Activated CD8-positive, alpha-beta memory T cell treated with anti-CD3 and anti-CD28 coated beads for 1 hour (primary cell): ENCODE measurements around the gene RPL28.

Experiments used
- DNase-seq, 2 donors: peaks; one replicate each; pipeline ENCODE4 v3.0.0-alpha.2; 2020; ENCODE audit warnings: low read depth in 1 of 2; ENCODE audit errors: extremely low read depth in 1 of 2

RPL28 gene

DNA sequence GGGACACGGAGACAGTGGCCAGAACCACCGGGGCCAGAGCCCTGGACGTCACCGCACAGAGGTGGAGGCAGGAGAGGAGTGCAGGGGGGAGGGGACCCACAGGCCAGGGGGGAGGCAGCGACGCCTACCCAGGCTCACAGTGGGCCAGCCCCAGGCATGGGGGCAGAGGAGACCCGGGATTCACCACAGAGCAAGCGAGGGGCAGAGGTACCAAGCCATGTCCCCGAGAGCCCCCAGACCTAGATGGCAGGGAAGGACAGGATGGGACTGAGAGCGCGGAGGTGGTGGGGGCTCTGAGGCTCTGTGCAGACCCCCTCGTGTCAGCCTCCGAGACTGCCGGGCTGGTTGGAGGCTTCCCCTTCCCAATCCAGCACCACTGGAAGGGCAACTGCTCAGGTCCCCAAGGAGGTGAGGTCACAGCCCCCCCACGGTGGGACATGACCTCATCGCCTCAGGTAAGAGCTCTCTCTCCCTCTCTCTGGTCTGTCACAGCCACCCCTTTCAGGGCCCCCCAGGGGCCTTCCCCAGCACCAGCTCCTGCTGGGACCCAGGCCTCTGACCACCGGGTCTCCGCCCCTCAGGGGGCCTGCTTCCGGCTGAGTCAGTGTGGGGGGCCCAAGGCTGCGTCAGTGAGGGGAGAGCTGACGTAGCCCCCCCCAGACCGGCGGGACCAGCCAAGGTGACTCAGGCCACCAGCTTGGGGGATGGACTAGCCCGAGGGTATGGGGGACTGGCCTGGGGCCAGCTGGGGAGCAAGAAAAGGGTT lies 13.2 kb upstream of the RPL28 start:
- no peak for DNase-seq

DNA sequence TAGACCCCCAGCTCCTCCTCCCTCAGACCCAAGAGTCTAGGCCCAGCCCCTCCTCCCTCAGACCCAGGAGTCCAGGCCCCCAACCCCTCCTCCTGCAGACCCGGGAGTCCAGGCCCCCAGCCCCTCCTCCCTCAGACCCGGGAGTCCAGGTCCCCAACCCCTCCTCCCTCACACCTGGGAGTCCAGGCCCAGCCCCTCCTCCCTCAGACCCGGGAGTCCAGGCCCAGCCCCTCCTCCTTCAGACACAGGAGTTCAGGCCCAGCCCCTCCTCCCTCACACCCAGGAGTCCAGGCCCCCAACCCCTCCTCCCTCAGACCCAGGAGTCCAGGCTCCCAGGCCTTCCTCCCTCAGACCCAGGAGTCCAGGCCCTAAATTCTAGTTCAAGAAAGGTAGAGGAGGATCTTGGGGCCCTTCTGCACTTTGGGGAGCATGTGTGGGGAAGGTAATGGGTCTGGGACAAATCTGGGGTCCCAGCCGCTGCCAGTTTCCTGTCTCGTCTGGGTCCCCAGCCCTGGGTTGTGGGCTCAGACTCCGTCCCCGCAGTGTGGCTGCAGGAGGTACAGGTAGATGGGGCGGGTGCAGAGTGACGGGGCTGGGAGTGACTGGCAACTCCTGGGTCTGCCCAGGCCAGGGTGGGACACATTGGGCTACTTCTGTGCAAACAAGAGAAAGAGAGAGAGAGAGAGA lies 12.3 kb upstream of the RPL28 start:
- no peak for DNase-seq

DNA sequence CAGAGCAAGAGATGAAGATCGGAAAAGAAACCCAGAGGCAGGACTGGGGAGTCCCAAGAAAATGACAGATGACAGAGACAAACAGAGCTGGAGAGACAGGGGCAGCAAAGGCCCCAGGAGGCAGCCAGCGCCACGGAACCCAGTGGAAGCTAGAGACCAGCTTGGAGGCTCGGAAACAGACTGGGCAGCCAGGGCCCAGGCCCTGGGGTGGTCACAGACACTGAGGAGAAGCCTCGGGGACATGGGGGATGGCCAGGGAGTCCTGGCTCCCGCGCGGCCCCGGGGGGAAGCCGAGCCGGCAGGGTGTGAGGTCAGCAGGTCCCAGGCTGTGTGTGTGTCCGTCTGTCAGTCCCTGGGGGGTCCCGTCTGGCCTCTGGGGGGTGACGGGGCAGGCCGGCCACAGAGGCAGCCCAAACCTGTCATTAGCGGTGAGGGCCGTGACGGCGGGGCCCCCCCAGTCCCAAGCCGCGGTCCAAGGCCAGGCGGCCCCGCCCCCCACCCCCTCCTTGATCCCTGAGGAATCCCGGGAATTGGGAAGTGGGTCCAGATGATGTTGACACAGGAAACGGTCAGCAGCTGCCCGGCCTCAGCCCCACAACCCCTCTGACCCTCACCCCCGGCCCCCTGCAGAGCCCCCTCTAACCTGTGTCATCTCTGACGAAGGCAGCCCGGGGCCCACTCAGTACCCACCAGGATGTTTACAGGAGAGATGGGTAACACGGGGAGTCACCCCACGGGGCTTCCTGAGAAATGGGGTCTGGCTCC lies 11.6 kb upstream of the RPL28 start:
- no peak for DNase-seq

DNA sequence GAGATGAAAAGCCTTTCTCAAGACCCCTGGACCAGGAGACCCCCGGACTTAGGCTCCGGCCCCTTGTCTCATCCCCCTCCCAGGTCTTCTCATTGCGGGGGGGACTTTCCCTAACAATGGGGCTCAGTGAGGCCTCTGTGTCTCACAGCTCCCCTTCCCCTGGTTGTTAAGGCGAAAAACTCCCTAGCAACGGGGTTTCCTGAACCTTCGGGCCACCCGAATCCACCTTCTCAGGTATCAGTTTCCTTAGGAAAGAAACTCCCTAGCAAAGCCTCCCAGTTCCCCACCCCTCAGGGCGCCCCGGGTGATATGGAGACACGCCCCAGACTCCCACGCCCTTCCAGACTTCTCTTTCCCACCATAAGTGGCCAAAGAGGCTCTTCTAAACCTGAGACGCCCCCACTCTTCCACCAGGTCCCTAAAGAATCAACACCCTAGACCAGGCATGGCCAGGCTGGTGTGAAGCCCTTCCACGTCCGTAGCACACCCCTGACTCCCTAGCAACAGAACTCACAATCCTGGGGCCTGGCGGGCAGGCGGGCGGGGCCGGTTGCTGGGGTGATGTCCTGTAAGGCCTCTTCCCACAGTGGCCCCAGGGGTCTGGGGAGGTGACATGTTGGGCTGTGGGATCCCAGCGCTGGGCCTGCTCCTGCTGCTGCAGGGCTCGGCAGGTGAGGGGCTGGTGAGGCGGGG lies 9.3 kb upstream of the RPL28 start, which contains the start of gene TMEM190:
Gene TMEM190, plus strand, starts transcription at position 586 of the 693 bp plus-strand sequence. Its CDS starts 28 bp downstream, at position 614.
- no peak for DNase-seq

DNA sequence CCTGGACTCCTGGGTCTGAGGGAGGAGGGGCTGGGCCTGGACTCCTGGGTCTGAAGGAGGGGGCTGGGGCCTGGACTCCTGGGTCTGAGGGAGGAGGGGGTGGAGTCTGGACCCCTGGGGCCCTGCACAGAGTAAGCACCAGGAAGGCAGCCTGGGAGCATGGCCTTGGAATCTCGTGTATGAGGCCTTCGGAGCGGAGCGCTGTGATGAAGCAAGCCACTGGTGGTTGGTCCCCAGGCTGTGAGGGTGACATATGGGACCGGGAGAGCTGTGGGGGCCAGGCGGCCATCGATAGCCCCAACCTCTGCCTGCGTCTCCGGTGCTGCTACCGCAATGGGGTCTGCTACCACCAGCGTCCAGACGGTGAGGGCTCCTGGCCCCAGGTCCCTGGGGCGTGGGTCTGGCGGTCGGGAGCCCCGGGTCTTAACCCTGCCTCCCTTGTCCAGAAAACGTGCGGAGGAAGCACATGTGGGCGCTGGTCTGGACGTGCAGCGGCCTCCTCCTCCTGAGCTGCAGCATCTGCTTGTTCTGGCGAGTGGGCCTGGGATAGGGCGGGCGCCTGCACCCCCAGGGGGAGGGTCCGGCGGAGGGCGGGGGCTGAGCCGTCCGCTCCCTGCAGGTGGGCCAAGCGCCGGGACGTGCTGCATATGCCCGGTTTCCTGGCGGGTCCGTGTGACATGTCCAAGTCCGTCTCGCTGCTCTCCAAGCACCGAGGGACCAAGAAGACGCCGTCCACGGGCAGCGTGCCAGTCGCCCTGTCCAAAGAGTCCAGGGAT lies 8.2 kb upstream of the RPL28 start:
- no peak for DNase-seq

- DNase-seq, result no peak
Observed at GRCh38 chr19:55379174-55379573, 6.6 kb upstream of the RPL28 start.

DNA sequence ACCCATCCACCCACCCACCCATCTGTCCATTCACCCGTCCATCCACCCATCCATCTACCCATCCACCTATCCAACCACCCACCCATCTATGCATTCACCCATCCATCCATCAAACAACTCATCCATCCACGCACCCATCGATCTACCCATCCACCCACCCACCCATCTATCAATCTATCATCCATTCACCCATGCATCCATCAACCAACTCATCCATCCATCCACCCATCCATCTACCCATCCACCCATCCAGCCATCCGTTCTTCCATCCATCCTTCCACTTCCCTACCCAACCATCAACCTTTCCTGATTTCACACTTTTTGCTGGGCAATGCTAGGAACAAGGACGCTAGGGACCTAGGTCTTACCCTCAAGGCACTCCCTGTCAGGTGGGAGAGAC lies 3.7 kb upstream of the RPL28 start:
- DNase-seq, result no peak

- DNase-seq, result no peak
Observed at GRCh38 chr19:55382522-55383054, 3.1 kb upstream of the RPL28 start.

DNA sequence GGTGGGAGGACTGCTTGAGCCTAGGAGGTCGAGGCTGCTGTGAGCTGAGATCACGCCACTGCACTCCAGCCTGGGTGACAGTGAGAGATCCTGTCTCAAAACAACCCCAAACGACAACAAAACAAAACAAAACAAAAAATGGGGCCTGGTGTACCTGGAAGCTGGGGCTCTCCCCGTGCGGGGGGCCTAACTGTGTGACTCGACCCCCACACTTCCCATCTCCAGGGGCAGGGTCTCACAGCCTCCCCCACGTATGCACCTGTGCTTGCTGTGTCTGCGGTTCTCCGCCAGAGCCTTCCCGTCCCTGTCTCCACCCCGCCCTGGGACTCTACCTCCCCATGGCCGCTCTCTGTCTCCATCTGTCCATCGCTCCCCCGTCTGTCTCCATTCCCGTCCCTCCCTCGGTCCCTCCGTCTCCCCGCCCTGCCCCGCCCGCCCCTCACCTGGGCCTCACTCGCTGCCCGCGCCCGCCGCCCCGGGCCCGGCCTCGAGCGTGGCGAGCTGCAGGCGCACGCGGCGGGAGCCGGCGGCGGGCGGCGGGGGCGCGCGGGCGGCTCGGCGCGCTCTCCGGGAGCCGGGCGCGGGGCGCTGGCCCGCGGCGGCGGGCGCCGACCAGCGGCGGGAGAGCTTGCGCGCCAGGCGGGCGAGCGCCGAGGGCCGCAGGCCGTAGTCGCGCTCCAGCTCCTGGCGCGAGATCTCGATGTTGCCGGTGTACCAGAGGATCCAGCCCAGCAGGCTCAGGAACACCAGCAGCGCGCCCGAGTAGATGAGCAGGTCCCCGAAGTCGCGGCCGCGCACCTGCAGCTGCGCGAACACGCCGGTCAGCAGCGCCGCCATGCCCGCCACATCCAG lies 2.2 kb upstream of the RPL28 start:
- DNase-seq, result no peak

- DNase-seq, result no peak
Observed at GRCh38 chr19:55384131-55384919, 1.4 kb upstream of the RPL28 start, which contains the start of gene TMEM238. Gene TMEM238, minus strand, starts transcription at chr19:55384292. Its CDS starts 33 bp downstream, at chr19:55384259.

DNA sequence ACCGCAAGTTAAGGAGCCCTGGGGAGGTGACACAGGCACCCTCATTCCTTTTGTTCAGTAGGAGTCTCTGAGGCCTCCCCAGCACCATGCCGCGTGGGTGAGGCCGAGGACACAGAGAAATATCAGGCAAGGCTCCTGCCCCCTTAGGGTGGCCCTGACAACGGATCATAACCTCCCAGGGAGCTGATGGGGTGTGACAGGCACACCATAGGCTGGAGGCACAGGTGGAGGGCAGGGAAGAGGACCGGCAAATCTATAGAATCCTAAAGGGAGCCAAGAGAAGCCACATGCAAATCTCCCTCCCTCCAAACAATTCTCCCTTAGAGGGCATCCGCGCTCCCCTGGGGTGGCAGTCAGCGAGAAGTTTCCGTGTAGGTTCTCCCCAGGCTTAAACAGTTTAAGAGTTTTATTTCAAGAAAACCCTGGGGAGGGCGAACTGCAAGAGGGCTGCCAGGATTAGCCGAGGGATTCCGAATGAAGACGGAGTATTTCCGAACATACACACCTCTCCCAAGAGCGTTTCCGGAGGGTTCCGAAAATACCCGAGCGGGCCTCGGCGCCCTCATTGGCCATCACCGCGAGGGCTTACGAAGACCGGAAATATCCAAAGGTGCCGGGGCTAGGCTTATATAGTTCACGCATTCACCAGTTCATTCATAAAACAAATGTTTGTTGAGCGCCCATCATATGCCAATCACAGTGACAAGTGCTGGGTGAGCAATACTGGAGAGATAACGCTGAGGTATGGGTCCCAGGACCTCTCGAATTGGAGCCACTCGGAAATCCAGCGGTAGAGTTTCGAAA lies 610 bp upstream of the RPL28 start:
- peak; percentile 84 to 87 for DNase-seq

- no peak for DNase-seq
Observed at GRCh38 chr19:55386493-55386971, 800 bp downstream of the RPL28 start.

DNA sequence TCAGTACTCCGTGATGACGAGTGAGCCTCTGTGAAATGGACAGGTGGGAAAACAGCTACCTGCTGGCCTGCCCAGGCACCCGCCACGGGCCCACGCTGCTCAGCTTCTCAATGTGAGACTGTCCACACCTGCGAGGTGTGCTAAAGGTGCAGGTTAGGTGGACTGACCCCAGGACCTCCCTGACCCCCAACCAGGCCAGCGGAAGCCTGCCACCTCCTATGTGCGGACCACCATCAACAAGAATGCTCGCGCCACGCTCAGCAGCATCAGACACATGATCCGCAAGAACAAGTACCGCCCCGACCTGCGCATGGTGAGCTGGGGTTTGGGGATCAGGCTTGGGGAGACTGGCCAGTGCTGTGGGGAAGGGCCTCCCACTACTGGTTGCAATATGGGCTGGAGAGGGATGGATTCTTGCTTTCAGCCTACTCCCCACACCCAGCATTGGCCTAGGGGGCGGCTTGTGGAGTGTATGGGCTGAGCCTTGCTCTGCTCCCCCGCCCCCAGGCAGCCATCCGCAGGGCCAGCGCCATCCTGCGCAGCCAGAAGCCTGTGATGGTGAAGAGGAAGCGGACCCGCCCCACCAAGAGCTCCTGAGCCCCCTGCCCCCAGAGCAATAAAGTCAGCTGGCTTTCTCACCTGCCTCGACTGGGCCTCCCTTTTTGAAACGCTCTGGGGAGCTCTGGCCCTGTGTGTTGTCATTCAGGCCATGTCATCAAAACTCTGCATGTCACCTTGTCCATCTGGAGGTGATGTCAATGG lies 2.2 kb downstream of the RPL28 start:
- DNase-seq, result no peak

DNA sequence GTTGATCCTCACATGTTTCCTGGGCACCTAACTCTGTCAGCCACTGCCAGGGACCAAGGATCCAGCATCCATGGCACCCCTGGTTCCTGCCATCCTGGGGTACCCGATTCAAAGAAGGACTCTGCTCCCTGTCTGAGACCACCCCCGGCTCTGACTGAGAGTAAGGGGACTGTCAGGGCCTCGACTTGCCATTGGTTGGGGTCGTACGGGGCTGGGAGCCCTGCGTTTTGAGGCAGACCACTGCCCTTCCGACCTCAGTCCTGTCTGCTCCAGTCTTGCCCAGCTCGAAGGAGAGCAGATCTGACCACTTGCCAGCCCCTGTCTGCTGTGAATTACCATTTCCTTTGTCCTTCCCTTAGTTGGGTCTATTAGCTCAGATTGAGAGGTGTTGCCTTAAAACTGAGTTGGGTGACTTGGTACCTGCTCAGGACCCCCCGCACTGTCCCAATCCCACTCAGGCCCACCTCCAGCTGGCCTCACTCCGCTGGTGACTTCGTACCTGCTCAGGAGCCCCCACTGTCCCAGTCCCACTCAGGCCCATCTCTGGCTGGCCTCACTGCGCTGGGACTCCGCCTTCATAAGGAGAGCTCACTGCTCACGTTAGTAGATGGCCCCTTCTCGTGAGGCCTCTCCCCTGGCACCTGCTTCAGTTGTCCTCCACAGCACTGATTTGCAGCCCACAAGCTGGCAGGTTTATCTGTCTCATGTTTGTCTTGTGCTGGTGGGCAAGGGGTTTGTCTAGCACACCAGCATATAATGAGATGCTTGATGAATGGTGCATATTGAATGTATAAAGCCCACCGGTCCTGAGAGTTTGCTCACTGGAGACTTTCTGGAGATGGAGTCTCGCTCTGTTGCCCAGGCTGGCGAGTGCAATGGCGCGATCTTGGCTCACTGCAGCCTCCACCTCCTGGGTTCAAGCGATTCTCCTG lies 3.9 kb downstream of the RPL28 start:
- no peak for DNase-seq

- no peak for DNase-seq
Observed at GRCh38 chr19:55390461-55390880, 4.7 kb downstream of the RPL28 start.
